Calu3 (cell line): Measurements from ENCODE around the gene CD93. TPM values are rescaled to one million over a fixed set of nuclear protein-coding genes. Genes with fewer than 3 reads are reported as not detected.

Source experiments
- BruUV-seq: library from RNA; stranded (reverse); fragments of 400-500 nt; replicated peaks from 2 replicates; lab custom pipeline; 2021; lab: Mats Ljungman, UMichigan
- CTCF ChIA-PET: fragments of 300-600 bp; sonication (Branson Sonifier 250); formaldehyde crosslinking; loops from one replicate; lab custom pipeline; 2022; ENCODE audit warnings: antibody characterized with exemption; lab: Charles Lee
- DNase-seq: peaks from one replicate; pipeline ENCODE4 v3.0.0; 2022
- H3K27ac Mint-ChIP-seq: one replicate; pipeline ENCODE4 v1.8.0; 2022; ENCODE audit warnings: mixed read lengths; ENCODE audit not compliant: unreplicated experiment
- H3K27me3 Mint-ChIP-seq: one replicate; pipeline ENCODE4 v1.8.0; 2022; ENCODE audit warnings: mixed read lengths; ENCODE audit not compliant: unreplicated experiment
- H3K36me3 Mint-ChIP-seq: one replicate; pipeline ENCODE4 v1.8.0; 2022; ENCODE audit warnings: mild to moderate bottlenecking, moderate library complexity, mixed read lengths; ENCODE audit not compliant: insufficient read depth, unreplicated experiment
- H3K4me1 Mint-ChIP-seq: one replicate; pipeline ENCODE4 v1.8.0; 2022; ENCODE audit warnings: mild to moderate bottlenecking, low read depth, mixed read lengths; ENCODE audit not compliant: unreplicated experiment
- H3K4me3 Mint-ChIP-seq: one replicate; pipeline ENCODE4 v1.8.0; 2022; ENCODE audit warnings: mild to moderate bottlenecking, low read depth, moderate library complexity, mixed read lengths; ENCODE audit not compliant: unreplicated experiment
- H3K9me3 Mint-ChIP-seq: one replicate; pipeline ENCODE4 v1.8.0; 2022; ENCODE audit warnings: low read depth, mixed read lengths; ENCODE audit not compliant: unreplicated experiment
- CTCF ChIP-seq: fragments of 200-600 bp; IDR thresholded peaks from one replicate; pipeline ENCODE4 v1.8.0; 2022; ENCODE audit warnings: antibody characterized with exemption; ENCODE audit not compliant: unreplicated experiment
- intact Hi-C: fragments of 100-400 bp; cut with micrococcal nuclease; formaldehyde crosslinking; loops from one replicate; pipeline ENCODE4 v1.10.0; 2022; ENCODE audit not compliant: unreplicated experiment
- total RNA-seq: library from RNA; stranded (reverse); gene quantifications from 2 replicates; pipeline ENCODE4 v1.2.3, GENCODE V29; 2022

Gene CD93
- total RNA-seq, 1 experiment from 2014 or later = not detected

GRCh38 chr20:23061262-23061661, 24.9 kb downstream of the CD93 start:
- no peaks in the 10 kb centered on the region for H3K36me3 Mint-ChIP-seq
- H3K4me1 Mint-ChIP-seq = no peaks in the 10 kb centered on the region
- DNase-seq = no peak
- no TSS peak for BruUV-seq
- H3K27ac Mint-ChIP-seq = no peak overlapping the region
- TF ChIP-seq CTCF = no peak
- H3K27me3 Mint-ChIP-seq = peaks cover 22% of the 10 kb centered on the region
- intact Hi-C loops = no loop called here
- H3K4me3 Mint-ChIP-seq = no peak overlapping the region
- H3K9me3 Mint-ChIP-seq = no peaks in the 10 kb centered on the region
- CTCF ChIA-PET = no interaction called here

GRCh38 chr20:23060629-23061028, 25.5 kb downstream of the CD93 start:
- no TSS peak for BruUV-seq
- no peak overlapping the region for H3K4me3 Mint-ChIP-seq
- no peak overlapping the region for H3K27ac Mint-ChIP-seq
- TF ChIP-seq CTCF = no peak
- peaks cover 22% of the 10 kb centered on the region for H3K27me3 Mint-ChIP-seq
- no peaks in the 10 kb centered on the region for H3K36me3 Mint-ChIP-seq
- DNase-seq = no peak
- no peaks in the 10 kb centered on the region for H3K4me1 Mint-ChIP-seq
- intact Hi-C loops = no loop called here
- CTCF ChIA-PET = no interaction called here
- H3K9me3 Mint-ChIP-seq = no peaks in the 10 kb centered on the region

GRCh38 chr20:23059846-23060245, 26.3 kb downstream of the CD93 start:
- H3K27ac Mint-ChIP-seq = no peak overlapping the region
- H3K36me3 Mint-ChIP-seq = no peaks in the 10 kb centered on the region
- intact Hi-C loops = no loop called here
- no peaks in the 10 kb centered on the region for H3K4me1 Mint-ChIP-seq
- H3K27me3 Mint-ChIP-seq = peaks cover 15% of the 10 kb centered on the region
- H3K4me3 Mint-ChIP-seq = no peak overlapping the region
- TF ChIP-seq CTCF = no peak
- H3K9me3 Mint-ChIP-seq = no peaks in the 10 kb centered on the region
- BruUV-seq = no TSS peak
- no peak for DNase-seq
- CTCF ChIA-PET = no interaction called here

GRCh38 chr20:23059001-23059400, 27.1 kb downstream of the CD93 start:
- intact Hi-C loops = no loop called here
- BruUV-seq = no TSS peak
- Mint-ChIP-seq H3K4me1 (no peaks in the 10 kb centered on the region), H3K9me3 (no peaks in the 10 kb centered on the region), H3K4me3 (no peak overlapping the region), H3K27ac (no peak overlapping the region), H3K27me3 (peaks cover 7% of the 10 kb centered on the region), H3K36me3 (no peaks in the 10 kb centered on the region)
- no peak for TF ChIP-seq CTCF
- DNase-seq = no peak
- CTCF ChIA-PET = no interaction called here
